Endothelial cell of umbilical vein (primary cell): ENCODE results near the gene ST6GAL1. TPM values are rescaled to one million over a fixed set of nuclear protein-coding genes. Genes with fewer than 3 reads are reported as not detected.

Source experiments
- BruUV-seq: library from RNA; stranded (reverse); fragments of 400-500 nt; replicated peaks from 2 replicates; lab custom pipeline; 2021; lab: Mats Ljungman, UMichigan
- CTCF ChIA-PET: fragments of 300-600, 350-600 bp; sonication (Branson Sonifier 250); formaldehyde crosslinking; loops from one replicate; lab custom pipeline; 2021; ENCODE audit warnings: antibody characterized with exemption, inconsistent platforms; lab: Charles Lee
- POLR2A ChIA-PET: fragments of 300-600, 350-600 bp; sonication (Branson Sonifier 250); formaldehyde crosslinking; loops from one replicate; lab custom pipeline; 2021; ENCODE audit warnings: antibody characterized with exemption, inconsistent platforms; lab: Charles Lee
- DNase-seq: peaks from one replicate; pipeline ENCODE4 v3.0.0-alpha.2; 2011; ENCODE audit warnings: low read depth, low spot score
- FAIRE-seq: peaks from 2 replicates; lab custom pipeline; 2011; peaks lifted over from hg19 to GRCh38; lab: Jason Lieb, UNC
- H2AFZ ChIP-seq: 2 replicates; pipeline ENCODE4 v1.6.0; 2012; ENCODE audit warnings: low read depth, low read length, control low read depth, inconsistent platforms
- H3K27ac ChIP-seq: 2 replicates; pipeline ENCODE4 v1.5.1; 2011; ENCODE audit warnings: low read depth, mild to moderate bottlenecking, control low read depth, low read length, moderate library complexity; ENCODE audit not compliant: insufficient read depth
- H3K27me3 ChIP-seq, 2 experiments: 2 replicates each; pipeline versions ENCODE4 v1.6.0 to v1.6.1; 2011; ENCODE audit warnings: low read length in 2 of 2, mixed read lengths in 1 of 2; ENCODE audit not compliant: control insufficient read depth in 2 of 2, insufficient read depth in 2 of 2
- H3K36me3 ChIP-seq, 2 experiments: 2 replicates in 1 of 2; 3 replicates in 1 of 2; pipeline ENCODE4 v1.5.1; 2011; ENCODE audit warnings: low read length in 2 of 2, mild to moderate bottlenecking in 1 of 2, moderate library complexity in 1 of 2; ENCODE audit not compliant: control insufficient read depth in 2 of 2, insufficient read depth in 2 of 2; ENCODE audit errors: extremely low read depth in 1 of 2
- H3K4me1 ChIP-seq: 3 replicates; pipeline ENCODE4 v1.5.1; 2011; ENCODE audit warnings: mild to moderate bottlenecking, low read length; ENCODE audit not compliant: control insufficient read depth, insufficient read depth; ENCODE audit errors: extremely low read depth
- H3K4me2 ChIP-seq: 2 replicates; pipeline ENCODE4 v1.6.1; 2011; ENCODE audit warnings: low read length, control low read depth, mixed read lengths; ENCODE audit not compliant: insufficient read depth
- H3K4me3 ChIP-seq, 3 experiments: fragments of 200-600 bp in 1 of 3; sonication (generic), shearing (Covaris generic) in 1 of 3; replicated peaks in 1 of 3; 2 replicates each; pipeline ENCODE4 v1.5.1; 2011 to 2016; ENCODE audit warnings: control low read depth in 3 of 3, low read length in 3 of 3, mild to moderate bottlenecking in 2 of 3, inconsistent platforms in 1 of 3, low read depth in 1 of 3, moderate library complexity in 1 of 3; ENCODE audit not compliant: insufficient read depth in 1 of 3
- H3K79me2 ChIP-seq: 2 replicates; pipeline ENCODE4 v1.6.0; 2012; ENCODE audit warnings: low read length, inconsistent platforms; ENCODE audit not compliant: control insufficient read depth, insufficient read depth
- H3K9ac ChIP-seq: replicated peaks from 2 replicates; pipeline ENCODE3; 2011; ENCODE audit warnings: low read length, control low read depth; ENCODE audit not compliant: insufficient read depth; ENCODE audit errors: extremely low read depth
- H3K9me1 ChIP-seq: replicated peaks from 3 replicates; pipeline ENCODE4 v1.6.0; 2011; ENCODE audit warnings: mild to moderate bottlenecking, low read length; ENCODE audit not compliant: control insufficient read depth, insufficient read depth; ENCODE audit errors: extremely low read depth
- H3K9me3 ChIP-seq: replicated peaks from 2 replicates; pipeline ENCODE4 v1.5.1; 2012; ENCODE audit warnings: low read length, inconsistent platforms; ENCODE audit not compliant: control insufficient read depth, insufficient read depth
- H4K20me1 ChIP-seq: replicated peaks from 2 replicates; pipeline ENCODE3; 2011; ENCODE audit warnings: mild to moderate bottlenecking, low read length; ENCODE audit not compliant: control insufficient read depth, insufficient read depth; ENCODE audit errors: extremely low read depth
- GATA2 ChIP-seq: IDR thresholded peaks from 2 replicates; pipeline ENCODE4 v1.7.0; 2011; ENCODE audit warnings: low read depth, mild to moderate bottlenecking, moderate library complexity, mixed read lengths, low read length; ENCODE audit not compliant: insufficient read length, insufficient read depth
- JUN ChIP-seq: IDR thresholded peaks from 2 replicates; pipeline ENCODE4 v1.6.1; 2011; ENCODE audit warnings: borderline replicate concordance, low read depth; ENCODE audit not compliant: insufficient read length, insufficient read depth
- POLR2A ChIP-seq: IDR thresholded peaks from 2 replicates; pipeline ENCODE4 v1.6.1; 2012; ENCODE audit warnings: low read depth, mild to moderate bottlenecking, control low read depth, low read length
- POLR2AphosphoS5 ChIP-seq: IDR thresholded peaks from 2 replicates; pipeline ENCODE4 v1.6.1; 2012; ENCODE audit warnings: low read depth, mild to moderate bottlenecking, control low read depth, low read length, moderate library complexity; ENCODE audit not compliant: insufficient read depth
- dilution Hi-C: fragments of 300-500 bp; cut with MboI; formaldehyde crosslinking; loops from one replicate; pipeline ENCODE4 v1.15.0; 2019; ENCODE audit warnings: low sequenced_read_pairs; ENCODE audit not compliant: extremely low pct_ligation_motif_present
- intact Hi-C: fragments of 100-400 bp; cut with micrococcal nuclease; formaldehyde crosslinking; loops from one replicate; pipeline ENCODE4 v1.10.0; 2022
- polyA plus RNA-seq, 4 experiments: library from polyadenylated mRNA; depleted of rRNA in 3 of 4; stranded (reverse) in 3 of 4; unstranded in 1 of 4; fragments of >200 nt; gene quantifications; 2 replicates each; pipeline versions ENCODE4 v1.2.1 to v1.2.3, GENCODE V29; 2011 to 2012; ENCODE audit warnings: missing spikeins in 1 of 4
- total RNA-seq: library from RNA; stranded (reverse); gene quantifications from 2 replicates; pipeline ENCODE4 v1.2.3, GENCODE V29; 2021
- TF ChIP-seq, protein P1 (sequence below), 2 donors: IDR thresholded peaks; 1 replicate in 1 of 2; 2 replicates in 1 of 2; pipeline ENCODE4 v1.5.1; 2011; ENCODE audit warnings: low read length in 2 of 2, mild to moderate bottlenecking in 2 of 2, moderate library complexity in 2 of 2, control low read depth in 1 of 2, inconsistent platforms in 1 of 2, low read depth in 1 of 2; ENCODE audit not compliant: insufficient read depth in 1 of 2; ENCODE audit errors: extremely low read depth in 1 of 2
- TF ChIP-seq, protein P2 (sequence below): IDR thresholded peaks from 2 replicates; pipeline ENCODE4 v1.6.1; 2011; ENCODE audit not compliant: insufficient read depth, insufficient read length

ST6GAL1 gene
- total and polyA plus RNA-seq, 2 donors (not counting 3 experiments of a cell fraction or from before 2014, with no cell fraction given) = 63.9 to 101 TPM

DNA sequence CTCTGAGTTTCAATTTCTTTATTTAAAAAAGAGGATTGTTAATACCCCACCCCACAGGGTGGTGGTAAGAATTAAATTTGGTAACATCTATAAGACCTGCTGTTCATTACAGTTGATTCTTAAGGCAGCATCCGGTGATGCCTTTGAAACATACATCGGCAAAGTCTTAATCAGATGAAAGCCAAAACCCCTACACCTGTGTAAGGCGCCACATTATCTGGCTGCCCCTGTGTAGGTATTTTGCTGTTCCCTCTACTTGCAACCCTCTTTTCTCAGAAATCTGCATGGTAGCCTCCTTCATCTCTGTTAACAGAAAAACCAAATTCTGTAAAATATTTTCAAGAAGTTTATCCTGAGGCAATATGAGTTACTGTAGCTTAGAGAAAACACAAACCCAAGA lies 90.0 kb downstream of the ST6GAL1 start:
- intact Hi-C loops = no loop called here
- FAIRE-seq (peak; percentile 28), DNase-seq (no peak)
- CTCF ChIA-PET = no interaction called here
- no peak overlapping the region for H3K4me2 ChIP-seq
- TF ChIP-seq POLR2AphosphoS5 = no peak
- TF ChIP-seq, protein P1, sequence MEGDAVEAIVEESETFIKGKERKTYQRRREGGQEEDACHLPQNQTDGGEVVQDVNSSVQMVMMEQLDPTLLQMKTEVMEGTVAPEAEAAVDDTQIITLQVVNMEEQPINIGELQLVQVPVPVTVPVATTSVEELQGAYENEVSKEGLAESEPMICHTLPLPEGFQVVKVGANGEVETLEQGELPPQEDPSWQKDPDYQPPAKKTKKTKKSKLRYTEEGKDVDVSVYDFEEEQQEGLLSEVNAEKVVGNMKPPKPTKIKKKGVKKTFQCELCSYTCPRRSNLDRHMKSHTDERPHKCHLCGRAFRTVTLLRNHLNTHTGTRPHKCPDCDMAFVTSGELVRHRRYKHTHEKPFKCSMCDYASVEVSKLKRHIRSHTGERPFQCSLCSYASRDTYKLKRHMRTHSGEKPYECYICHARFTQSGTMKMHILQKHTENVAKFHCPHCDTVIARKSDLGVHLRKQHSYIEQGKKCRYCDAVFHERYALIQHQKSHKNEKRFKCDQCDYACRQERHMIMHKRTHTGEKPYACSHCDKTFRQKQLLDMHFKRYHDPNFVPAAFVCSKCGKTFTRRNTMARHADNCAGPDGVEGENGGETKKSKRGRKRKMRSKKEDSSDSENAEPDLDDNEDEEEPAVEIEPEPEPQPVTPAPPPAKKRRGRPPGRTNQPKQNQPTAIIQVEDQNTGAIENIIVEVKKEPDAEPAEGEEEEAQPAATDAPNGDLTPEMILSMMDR (IDR thresholded peaks at IDR 0.05; ENCODE audit: extremely low read depth in 1 of 2, insufficient read depth in 1 of 2, low read depth in 1 of 2, low read length in 2 of 2) = no peak
- no peak for TF ChIP-seq POLR2A
- TF ChIP-seq, protein P2, sequence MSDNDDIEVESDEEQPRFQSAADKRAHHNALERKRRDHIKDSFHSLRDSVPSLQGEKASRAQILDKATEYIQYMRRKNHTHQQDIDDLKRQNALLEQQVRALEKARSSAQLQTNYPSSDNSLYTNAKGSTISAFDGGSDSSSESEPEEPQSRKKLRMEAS = no peak
- no peak for TF ChIP-seq GATA2
- TF ChIP-seq JUN = no peak
- no peaks in the 10 kb centered on the region for H3K79me2 ChIP-seq
- H3K36me3 ChIP-seq = no peaks in the 10 kb centered on the region
- no peaks in the 10 kb centered on the region for H3K27me3 ChIP-seq
- H3K9ac ChIP-seq = no peak overlapping the region
- peaks cover 23% of the 10 kb centered on the region for H3K4me1 ChIP-seq
- H4K20me1 ChIP-seq = no peaks in the 10 kb centered on the region
- H3K9me3 ChIP-seq = no peaks in the 10 kb centered on the region
- no peaks in the 10 kb centered on the region for H3K9me1 ChIP-seq
- no TSS peak for BruUV-seq
- POLR2A ChIA-PET = no interaction called here
- H3K27ac ChIP-seq = no peak overlapping the region
- dilution Hi-C loops = no loop called here
- H2AFZ ChIP-seq = no peak overlapping the region
- H3K4me3 ChIP-seq = no peak overlapping the region
